A549 (cell line): Measurements from ENCODE around the gene COL2A1. TPM values are rescaled to one million over a fixed set of nuclear protein-coding genes. Genes with fewer than 3 reads are reported as not detected.

Experiments
- ATAC-seq, 2 experiments: fragments of 200-7000 bp in 1 of 2; fragments of >200 bp in 1 of 2; cut with Nextera tagmentation in 1 of 2; cut with Tn5 transposase in 1 of 2; 3 replicates each; pipeline versions ENCODE4 v1.8.0 to v1.9.1; 2018 to 2020; ENCODE audit warnings: mild to moderate bottlenecking in 1 of 2, moderate library complexity in 1 of 2
- CTCF ChIA-PET: fragments of 300-600 bp; sonication (Branson Sonifier 250); formaldehyde crosslinking; extraction: SDS; loops from one replicate; lab custom pipeline; 2021; ENCODE audit warnings: antibody characterized with exemption, inconsistent platforms; lab: Yijun Ruan, JAX
- POLR2A ChIA-PET: fragments of 350-600 bp; formaldehyde crosslinking; extraction: SDS; loops from one replicate; lab custom pipeline; 2021; ENCODE audit warnings: antibody characterized with exemption, inconsistent platforms; lab: Yijun Ruan, JAX
- DNase-seq, 2 experiments: peaks; one replicate each; pipeline versions ENCODE4 v3.0.0 to v3.0.0-alpha.2; 2011 to 2016; ENCODE audit warnings: low read depth in 1 of 2, low spot score in 1 of 2
- FAIRE-seq: peaks from 2 replicates; lab custom pipeline; 2011; peaks lifted over from hg19 to GRCh38; lab: Jason Lieb, UNC
- H3K27ac ChIP-seq, 2 experiments: fragments of >200 bp; sonication (Bioruptor Twin); formaldehyde crosslinking; 3 replicates each; pipeline ENCODE4 v1.5.1; 2016 to 2017
- H3K4me1 ChIP-seq: fragments of >200 bp; sonication (Bioruptor Twin); formaldehyde crosslinking; 3 replicates; pipeline ENCODE4 v1.6.1; 2016
- H3K4me2 ChIP-seq: fragments of >200 bp; sonication (Bioruptor Twin); formaldehyde crosslinking; 3 replicates; pipeline ENCODE4 v1.6.1; 2016
- H3K4me3 ChIP-seq: fragments of >200 bp; sonication (Bioruptor Twin); formaldehyde crosslinking; 3 replicates; pipeline ENCODE4 v1.5.1; 2016
- H3K9me3 ChIP-seq: fragments of >200 bp; sonication (Bioruptor Twin); formaldehyde crosslinking; 3 replicates; pipeline ENCODE4 v1.6.1; 2016
- ATOH8 ChIP-seq: fragments of 250-450 bp; sonication (Bioruptor Pico); IDR thresholded peaks from 2 replicates; pipeline ENCODE4 v1.5.0; 2020; ENCODE audit warnings: low read depth, mild to moderate bottlenecking, moderate library complexity
- BCL3 ChIP-seq: fragments of >200 bp; sonication (Bioruptor Twin); formaldehyde crosslinking; IDR thresholded peaks from 3 replicates; pipeline ENCODE4 v1.6.1; 2016
- CBX8 ChIP-seq: fragments of 200-600 bp; sonication (generic); IDR thresholded peaks from 2 replicates; pipeline ENCODE4 v1.6.1; 2016
- CHD2 ChIP-seq: fragments of 150-350 bp; IDR thresholded peaks from 2 replicates; pipeline ENCODE4 v1.6.1; 2014; ENCODE audit warnings: low read length; ENCODE audit not compliant: partially characterized antibody
- CHD4 ChIP-seq: fragments of 200-600 bp; sonication (generic); IDR thresholded peaks from 2 replicates; pipeline ENCODE4 v1.6.1; 2016; ENCODE audit warnings: antibody characterized with exemption, mild to moderate bottlenecking, borderline replicate concordance
- CTCF ChIP-seq: fragments of >200 bp; sonication (Bioruptor Twin); formaldehyde crosslinking; IDR thresholded peaks from 3 replicates; pipeline ENCODE4 v1.5.1; 2016
- ELK1 ChIP-seq: fragments of 150-350 bp; IDR thresholded peaks from 2 replicates; pipeline ENCODE4 v1.6.1; 2014; ENCODE audit warnings: low read depth, mild to moderate bottlenecking, low read length
- EP300 ChIP-seq, 2 experiments: fragments of >200 bp; sonication (Bioruptor Twin); formaldehyde crosslinking; IDR thresholded peaks; 2 replicates in 1 of 2; 3 replicates in 1 of 2; pipeline ENCODE4 v1.6.1; 2016 to 2017
- ESRRA ChIP-seq: fragments of 150-350 bp; IDR thresholded peaks from 2 replicates; pipeline ENCODE4 v1.6.1; 2014; ENCODE audit warnings: mild to moderate bottlenecking, low read length, borderline replicate concordance
- FOSB ChIP-seq: fragments of 250-450 bp; sonication (Bioruptor Pico); IDR thresholded peaks from 2 replicates; pipeline ENCODE4 v1.5.0; 2020; ENCODE audit warnings: mild to moderate bottlenecking, moderate library complexity
- HOXB5 ChIP-seq: fragments of 250-450 bp; sonication (Bioruptor Pico); IDR thresholded peaks from 2 replicates; pipeline ENCODE4 v1.5.0; 2020; ENCODE audit warnings: mild to moderate bottlenecking, moderate library complexity
- JUN ChIP-seq, 2 experiments: fragments of >200 bp; sonication (Bioruptor Twin); formaldehyde crosslinking; IDR thresholded peaks; 2 replicates in 1 of 2; 3 replicates in 1 of 2; pipeline ENCODE4 v1.6.1; 2016 to 2017
- KDM5A ChIP-seq: fragments of 200-600 bp; sonication (generic); IDR thresholded peaks from 2 replicates; pipeline ENCODE4 v1.6.1; 2016; ENCODE audit warnings: antibody characterized with exemption, mild to moderate bottlenecking
- NPAS2 ChIP-seq: fragments of 250-450 bp; sonication (Bioruptor Pico); IDR thresholded peaks from 2 replicates; pipeline ENCODE4 v1.8.0; 2022; ENCODE audit warnings: mild to moderate bottlenecking, moderate library complexity, borderline replicate concordance
- RCOR1 ChIP-seq: fragments of 150-350 bp; IDR thresholded peaks from 2 replicates; pipeline ENCODE4 v1.6.1; 2014; ENCODE audit warnings: antibody characterized with exemption, low read length, low read depth
- REST ChIP-seq: fragments of 200-600 bp; sonication (generic); IDR thresholded peaks from 2 replicates; pipeline ENCODE4 v1.6.1; 2016; ENCODE audit warnings: antibody characterized with exemption, mild to moderate bottlenecking, moderate library complexity
- SMC3 ChIP-seq: fragments of >200 bp; sonication (Bioruptor Twin); formaldehyde crosslinking; IDR thresholded peaks from 3 replicates; pipeline ENCODE4 v1.6.1; 2018; ENCODE audit warnings: inconsistent platforms
- ZFP36 ChIP-seq: fragments of 450-650 bp; IDR thresholded peaks from 2 replicates; pipeline ENCODE4 v1.6.1; 2014; ENCODE audit warnings: borderline replicate concordance; ENCODE audit not compliant: partially characterized antibody
- ZNF302 ChIP-seq: fragments of 250-450 bp; sonication (Bioruptor Pico); IDR thresholded peaks from 2 replicates; pipeline ENCODE4 v1.9.0; 2021; ENCODE audit warnings: inconsistent platforms, mild to moderate bottlenecking, moderate library complexity
- WGBS: methylation state at CpG from one replicate; pipeline ENCODE4 v1.1.6; 2017; ENCODE audit errors: missing lambda C conversion rate; 5-methylcytosine and 5-hydroxymethylcytosine counted together
- polyA plus RNA-seq, 4 experiments: library from polyadenylated mRNA; depleted of rRNA in 3 of 4; stranded (reverse); fragments of >200 nt; fragmentation: RNase III in 1 of 4; extraction: RNeasy Plus Mini Kit Qiagen cat#74134 plus additional on column Dnase treatment in 1 of 4; gene quantifications; 2 replicates in 3 of 4; 3 replicates in 1 of 4; pipeline ENCODE4 v1.2.3, GENCODE V29; 2011 to 2017

The COL2A1 gene
- polyA plus RNA-seq, 2 of the 4 experiments (the other 2 are of a cell fraction) = 0.01 TPM; not detected in 1

GRCh38 chr12:48023386-48023785 is 19.1 kb upstream of the COL2A1 start:
- WGBS = 58% methylated on average over 5 of the region's 5 CpGs
- FAIRE-seq (no peak), DNase-seq (no peak), ATAC-seq (no peak)
- H3K4me2 ChIP-seq = no peak overlapping the region
- no peak overlapping the region for H3K4me3 ChIP-seq
- TF ChIP-seq ZFP36 (no peak), BCL3 (no peak), ZNF302 (CRISPR knock-in tag) (no peak), ESRRA (no peak), ATOH8 (CRISPR knock-in tag) (no peak), JUN (IDR thresholded peaks at IDR 0.05) (no peak), CTCF (no peak), CBX8 (no peak), CHD2 (no peak), ELK1 (no peak), HOXB5 (no peak), NPAS2 (CRISPR knock-in tag) (no peak), EP300 (IDR thresholded peaks at IDR 0.05) (no peak), REST (no peak), SMC3 (no peak), RCOR1 (no peak), CHD4 (no peak), FOSB (CRISPR knock-in tag) (no peak), KDM5A (no peak)
- H3K9me3 ChIP-seq = no peaks in the 10 kb centered on the region
- CTCF ChIA-PET = interaction anchor here (0.9 to 2.1 kb wide), 4 partner anchors 11 to 43 kb away, joined by 3 to 6 read pairs (median 4); no protein-coding TSS in a partner anchor
- no peaks in the 10 kb centered on the region for H3K4me1 ChIP-seq
- POLR2A ChIA-PET = no interaction called here
- H3K27ac ChIP-seq = no peak overlapping the region
